Occipital lobe (tissue), 2 donors: ENCODE results near the gene AKR1E2. TPM values are rescaled to one million over a fixed set of nuclear protein-coding genes. Genes with fewer than 3 reads are reported as not detected.

Experiments
- DNase-seq: peaks from one replicate; lab custom pipeline; 2025; lab: John Stamatoyannopoulos, UW
- total RNA-seq: library from RNA; depleted of rRNA; stranded (reverse); fragments of >200 nt; gene quantifications from one replicate; pipeline ENCODE4 v1.2.3, GENCODE V29; 2014

The AKR1E2 gene
- total RNA-seq, 1 donor from 2014 or later = 49.0 TPM

DNA sequence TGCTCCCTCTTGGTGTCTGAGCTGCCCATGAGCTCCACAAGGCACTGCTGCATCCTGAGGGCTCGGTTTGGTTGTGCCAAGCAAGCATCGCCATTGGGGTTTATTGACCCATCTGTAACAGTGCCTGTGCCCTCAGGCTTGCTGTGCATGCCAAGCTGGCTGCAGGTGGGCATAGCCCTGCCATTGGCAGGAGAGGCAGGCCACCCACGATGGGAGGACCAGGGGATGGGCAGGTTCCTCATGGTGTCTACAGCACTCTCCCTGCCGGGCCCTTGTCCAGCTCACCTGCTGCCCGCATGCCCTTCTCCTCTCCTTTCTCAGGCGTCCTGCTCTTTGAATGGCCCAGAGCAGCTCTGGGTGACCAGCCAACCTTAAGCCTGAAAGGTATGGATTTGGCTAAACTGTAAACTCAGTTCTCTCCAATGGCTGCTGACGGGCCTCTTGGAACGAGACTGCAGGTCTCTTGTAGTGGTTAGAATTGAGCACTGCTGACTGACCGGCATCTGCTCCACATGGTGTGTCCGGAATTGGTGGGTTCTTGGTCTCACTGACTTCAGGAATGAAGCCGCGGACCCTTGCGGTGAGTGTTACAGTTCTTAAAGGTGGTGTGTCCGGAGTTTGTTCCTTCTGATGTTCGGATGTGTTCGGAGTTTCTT, 17.6 kb downstream of the AKR1E2 start:
- no peak for DNase-seq

- DNase-seq = no peak
Measured at GRCh38 chr10:4844864-4845263, 18.9 kb downstream of the AKR1E2 start.

GRCh38 chr10:4845766-4846165, 19.8 kb downstream of the AKR1E2 start:
- DNase-seq = no peak

DNA sequence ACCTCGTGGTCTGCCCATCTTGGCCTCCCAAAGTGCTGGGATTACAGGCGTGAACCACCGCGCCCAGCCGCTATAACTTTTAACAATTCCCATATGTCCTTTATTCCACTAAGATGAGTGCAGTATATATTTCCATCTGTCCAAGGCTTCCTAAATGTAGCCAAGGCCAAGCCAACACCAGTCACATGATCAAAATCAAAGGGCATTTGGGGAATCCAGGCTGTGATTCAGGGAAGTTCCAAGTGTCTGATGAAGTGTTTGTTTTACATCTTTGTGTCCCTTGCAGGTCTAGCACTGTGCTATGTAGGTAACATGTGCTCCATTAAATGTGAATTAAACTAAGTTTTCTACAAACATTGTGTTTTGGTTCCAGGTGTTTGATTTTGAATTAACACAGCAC, 20.8 kb downstream of the AKR1E2 start:
- DNase-seq = no peak

DNA sequence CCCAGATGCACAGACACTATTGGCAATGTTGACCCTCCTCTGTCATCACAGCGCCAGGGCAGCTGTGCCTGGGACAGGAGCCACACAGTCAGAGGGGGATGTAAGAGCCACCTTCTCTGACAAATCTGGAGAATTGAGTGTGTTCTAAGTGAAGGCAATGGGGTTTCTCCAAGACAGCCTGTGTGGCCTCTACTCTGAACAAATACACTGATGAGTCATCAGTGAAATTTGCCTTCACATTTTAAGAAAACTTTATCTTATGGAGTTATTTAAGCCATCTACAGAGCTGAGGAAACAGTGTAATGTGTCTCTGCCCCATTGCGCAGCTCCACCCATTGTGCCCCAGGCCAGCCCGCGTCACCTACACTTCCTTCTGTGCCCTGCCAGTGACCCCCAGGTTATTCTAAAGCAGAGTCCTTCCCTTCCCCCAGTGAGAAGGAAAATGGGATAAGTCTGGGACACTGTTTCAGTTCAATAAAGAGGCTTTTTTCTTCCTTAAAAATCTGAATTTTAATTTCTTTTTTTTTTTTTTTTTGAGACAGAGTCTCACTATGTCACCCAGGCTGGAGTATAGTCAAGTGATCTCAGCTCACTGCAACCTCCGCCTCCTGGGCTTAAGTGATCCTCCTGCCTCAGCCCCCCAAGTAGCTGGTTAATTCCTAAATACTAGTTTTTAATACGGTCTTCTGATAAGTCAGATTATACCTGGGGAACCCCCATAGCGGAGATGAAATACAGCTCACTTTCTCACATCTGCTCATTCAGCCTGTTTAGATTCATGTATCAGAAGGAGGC, 21.8 kb downstream of the AKR1E2 start:
- DNase-seq = no peak

GRCh38 chr10:4848356-4849041, 22.5 kb downstream of the AKR1E2 start:
- no peak for DNase-seq

DNA sequence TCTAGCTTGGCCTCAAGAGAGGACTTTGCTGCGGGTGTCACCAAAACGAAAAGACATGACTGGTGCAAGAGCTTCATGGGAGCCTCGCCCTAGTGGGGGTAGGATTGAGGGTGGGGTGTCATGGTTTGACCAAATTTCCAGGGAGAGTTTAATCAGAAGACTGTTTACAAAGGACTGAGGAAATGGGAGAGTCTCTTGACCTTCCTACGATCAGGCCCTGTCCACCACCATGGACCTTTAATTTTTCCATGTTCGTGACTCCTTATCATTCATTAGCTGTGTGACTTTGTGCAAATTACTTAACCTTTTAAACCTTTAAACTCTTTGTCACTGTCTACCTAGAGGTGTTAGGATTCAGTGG, 23.0 kb downstream of the AKR1E2 start:
- no peak for DNase-seq

- peak; percentile 77 for DNase-seq
Measured at GRCh38 chr10:4849555-4850242, 23.7 kb downstream of the AKR1E2 start.

GRCh38 chr10:4850397-4850796, 24.4 kb downstream of the AKR1E2 start:
- DNase-seq = no peak

DNA sequence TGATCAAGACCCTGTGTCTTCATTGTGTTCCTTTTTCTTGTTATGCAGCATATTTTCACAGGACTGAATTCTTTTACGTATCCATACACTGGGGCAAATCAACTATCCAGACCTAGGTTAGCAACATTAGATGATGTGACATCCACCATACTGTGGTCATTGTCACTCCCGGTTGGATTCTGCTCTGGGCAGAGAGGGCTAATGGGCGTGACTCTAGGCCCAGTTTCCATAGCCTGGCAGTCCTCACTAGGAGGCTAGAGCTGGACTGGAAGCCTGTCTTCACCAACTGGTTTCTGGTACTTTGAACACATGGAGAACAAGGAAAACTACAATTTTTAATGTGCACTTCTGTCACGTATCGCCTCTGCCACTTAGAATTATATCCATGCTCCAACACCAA, 25.2 kb downstream of the AKR1E2 start:
- DNase-seq = no peak

DNA sequence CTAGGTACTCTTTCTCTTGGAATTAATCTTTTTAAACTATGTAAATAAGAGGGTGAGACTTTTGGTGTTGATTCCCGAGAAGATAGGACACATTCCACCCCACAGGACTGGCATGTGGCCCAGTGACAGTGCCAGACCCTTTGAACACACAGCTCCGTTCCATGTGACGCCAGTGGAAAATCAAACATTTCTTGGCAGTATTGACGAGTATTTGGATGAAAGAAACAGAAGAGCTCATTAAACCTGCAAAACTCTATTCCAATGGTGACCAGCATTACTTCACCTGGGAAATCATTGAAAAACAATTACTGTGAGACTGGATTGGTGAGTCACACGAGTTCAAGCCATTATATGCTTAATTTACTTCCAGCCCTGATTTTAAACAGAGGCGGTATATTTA, 25.8 kb downstream of the AKR1E2 start:
- no peak for DNase-seq

GRCh38 chr10:4865945-4866661, 40.1 kb downstream of the AKR1E2 start:
- no peak for DNase-seq

GRCh38 chr10:4867109-4867519, 41.1 kb downstream of the AKR1E2 start:
- DNase-seq = no peak

DNA sequence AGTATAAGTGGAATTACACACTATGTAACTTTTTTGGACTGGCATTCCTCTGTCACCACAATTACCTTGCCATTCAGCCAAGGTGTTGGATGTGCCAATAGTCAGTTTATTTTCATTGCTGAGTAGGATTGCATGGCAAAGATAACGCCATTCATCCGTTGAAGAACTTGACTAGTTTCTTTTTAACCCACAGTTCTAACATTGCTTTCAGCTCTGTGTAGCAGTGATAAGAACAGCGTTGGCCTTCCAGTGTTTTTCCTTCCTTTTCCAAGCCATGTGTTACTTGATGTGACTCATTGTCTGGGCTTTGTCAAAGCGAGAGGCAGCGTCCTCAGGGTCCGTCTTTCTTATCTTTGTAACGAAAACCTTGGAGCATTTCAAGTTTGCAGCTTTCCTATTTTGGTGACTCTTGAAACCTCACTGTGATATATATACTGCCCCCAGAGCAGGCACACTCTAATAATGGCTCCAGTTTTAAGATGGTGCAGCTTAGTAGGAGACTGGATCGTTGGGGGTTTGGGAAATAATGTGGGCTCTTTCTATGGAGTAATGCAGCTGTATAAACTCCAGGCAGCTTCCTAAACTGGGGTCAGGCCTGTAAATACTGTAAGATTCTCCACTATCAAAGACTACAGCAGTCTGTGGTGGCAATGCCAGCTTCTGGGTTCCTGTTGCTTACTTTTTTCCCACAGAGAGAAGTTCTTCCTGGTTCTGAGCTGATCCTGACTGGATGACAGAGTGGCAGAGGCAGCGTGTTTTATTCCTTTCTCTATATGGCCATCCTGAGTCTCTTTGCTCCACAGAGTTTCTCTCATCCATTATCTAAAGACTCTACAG, 41.7 kb downstream of the AKR1E2 start:
- no peak for DNase-seq

DNA sequence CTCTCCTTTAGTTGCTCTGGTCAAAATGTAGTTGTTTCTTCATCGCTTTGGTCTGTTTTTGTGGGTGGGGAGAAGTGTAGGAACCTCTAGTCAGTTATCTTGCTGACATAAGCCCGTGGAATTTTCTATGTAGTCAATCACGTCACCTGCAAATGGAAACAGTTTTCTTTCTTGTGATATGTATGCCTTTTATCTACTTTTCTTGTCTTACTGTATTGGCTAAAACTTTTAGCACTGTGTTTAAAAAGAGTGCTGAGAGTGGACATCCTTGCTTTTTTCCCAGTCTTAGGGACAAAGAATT, 42.3 kb downstream of the AKR1E2 start:
- DNase-seq = no peak

GRCh38 chr10:4882704-4883078, 56.7 kb downstream of the AKR1E2 start:
- no peak for DNase-seq

- no peak for DNase-seq
Measured at GRCh38 chr10:4883079-4883739, 57.2 kb downstream of the AKR1E2 start.

- DNase-seq = no peak
Measured at GRCh38 chr10:4885162-4885561, 59.2 kb downstream of the AKR1E2 start.

GRCh38 chr10:4887501-4887900, 61.5 kb downstream of the AKR1E2 start:
- no peak for DNase-seq

GRCh38 chr10:4888236-4888635, 62.2 kb downstream of the AKR1E2 start:
- DNase-seq = no peak
